Endodermal cell (in vitro differentiated cells): ENCODE results near the gene EHD2. TPM values are rescaled to one million over a fixed set of nuclear protein-coding genes. Genes with fewer than 3 reads are reported as not detected.

Experiments used
- DNase-seq: peaks from one replicate; pipeline ENCODE4 v3.0.0-alpha.2; 2017
- H3K27ac ChIP-seq: 2 replicates; pipeline ENCODE4 v1.5.1; 2013; ENCODE audit warnings: mild to moderate bottlenecking, low read depth, low read length, moderate library complexity
- H3K27me3 ChIP-seq: 2 replicates; pipeline ENCODE4 v1.6.1; 2013; ENCODE audit warnings: mild to moderate bottlenecking, low read length, moderate library complexity; ENCODE audit not compliant: insufficient read depth, control insufficient read depth, poor library complexity, severe bottlenecking
- H3K36me3 ChIP-seq: 2 replicates; pipeline ENCODE4 v1.7.0; 2013; ENCODE audit warnings: mild to moderate bottlenecking, low read length, moderate library complexity; ENCODE audit not compliant: control insufficient read depth, insufficient read depth
- H3K4me1 ChIP-seq: one replicate; pipeline ENCODE4 v1.7.0; 2013; ENCODE audit warnings: low read length; ENCODE audit not compliant: control insufficient read depth, insufficient read depth
- H3K4me3 ChIP-seq: 2 replicates; pipeline ENCODE4 v1.5.1; 2013; ENCODE audit warnings: mild to moderate bottlenecking, low read length, moderate library complexity
- H3K9ac ChIP-seq: 2 replicates; pipeline ENCODE4 v1.6.1; 2013; ENCODE audit warnings: mild to moderate bottlenecking, low read length, moderate library complexity; ENCODE audit not compliant: poor library complexity, severe bottlenecking; ENCODE audit errors: extremely low read depth
- H3K9me3 ChIP-seq: 2 replicates; pipeline ENCODE4 v1.6.1; 2013; ENCODE audit warnings: mild to moderate bottlenecking, low read length, moderate library complexity; ENCODE audit not compliant: control insufficient read depth
- H3K27ac Mint-ChIP-seq: 2 replicates; pipeline ENCODE4 v1.8.0; 2020; ENCODE audit warnings: mixed read lengths
- H3K27me3 Mint-ChIP-seq: 2 replicates; pipeline ENCODE4 v1.8.0; 2021; ENCODE audit warnings: mild to moderate bottlenecking, mixed read lengths; ENCODE audit not compliant: insufficient read depth
- H3K36me3 Mint-ChIP-seq: 2 replicates; pipeline ENCODE4 v1.8.0; 2020; ENCODE audit warnings: low read depth, mixed read lengths
- H3K4me1 Mint-ChIP-seq: 2 replicates; pipeline ENCODE4 v1.8.0; 2020; ENCODE audit warnings: mixed read lengths
- H3K4me3 Mint-ChIP-seq: 2 replicates; pipeline ENCODE4 v1.8.0; 2020; ENCODE audit warnings: mild to moderate bottlenecking, moderate library complexity, mixed read lengths
- H3K9me3 Mint-ChIP-seq: 2 replicates; pipeline ENCODE4 v1.8.0; 2020; ENCODE audit warnings: mild to moderate bottlenecking, mixed read lengths
- CTCF ChIP-seq: fragments of 200-600 bp; sonication (generic); conservative IDR thresholded peaks from 2 replicates; pipeline ENCODE4 v1.5.0; 2021; ENCODE audit warnings: antibody characterized with exemption, mild to moderate bottlenecking
- WGBS, 2 experiments: methylation state at CpG; one replicate each; pipeline versions ENCODE4 v1.1.5 to v1.1.7; 2013; ENCODE audit warnings: missing lambda C conversion rate in 2 of 2, mixed read lengths in 1 of 2; ENCODE audit not compliant: insufficient coverage in 1 of 2, insufficient read length in 1 of 2; 5-methylcytosine and 5-hydroxymethylcytosine counted together
- total RNA-seq, 2 donors: library from RNA; stranded (reverse); fragmentation: NEBNext Ultra II Directional in 1 of 2; extraction: Animal tissue kit (Norgen Biotek cat#: 25700) in 1 of 2; gene quantifications; 2 replicates in 1 of 2; 3 replicates in 1 of 2; pipeline ENCODE4 v1.2.1, GENCODE V29; 2021

Gene EHD2
- total RNA-seq, 2 donors from 2014 or later, result 5.5 to 8.4 TPM

GRCh38 chr19:47720669-47721422 lies 7.6 kb downstream of the EHD2 start:
- H3K27me3 ChIP-seq, result no peaks in the 10 kb centered on the region
- no peaks in the 10 kb centered on the region for H3K9me3 ChIP-seq
- no peak for TF ChIP-seq CTCF
- peaks cover 3% of the 10 kb centered on the region for H3K4me1 Mint-ChIP-seq
- H3K27ac Mint-ChIP-seq, result no peak overlapping the region
- no peak overlapping the region for H3K4me3 ChIP-seq
- H3K4me3 Mint-ChIP-seq, result no peak overlapping the region
- no peaks in the 10 kb centered on the region for H3K4me1 ChIP-seq
- H3K9me3 Mint-ChIP-seq, result peaks cover 2% of the 10 kb centered on the region
- no peak overlapping the region for H3K9ac ChIP-seq
- no peaks in the 10 kb centered on the region for H3K36me3 Mint-ChIP-seq
- H3K27me3 Mint-ChIP-seq, result peaks cover 1% of the 10 kb centered on the region
- H3K36me3 ChIP-seq, result no peaks in the 10 kb centered on the region
- WGBS, 2 experiments, result 94 to 98% methylated on average over 7 to 14 of the region's 14 CpGs
- H3K27ac ChIP-seq, result no peak overlapping the region
- no peak for DNase-seq

DNA sequence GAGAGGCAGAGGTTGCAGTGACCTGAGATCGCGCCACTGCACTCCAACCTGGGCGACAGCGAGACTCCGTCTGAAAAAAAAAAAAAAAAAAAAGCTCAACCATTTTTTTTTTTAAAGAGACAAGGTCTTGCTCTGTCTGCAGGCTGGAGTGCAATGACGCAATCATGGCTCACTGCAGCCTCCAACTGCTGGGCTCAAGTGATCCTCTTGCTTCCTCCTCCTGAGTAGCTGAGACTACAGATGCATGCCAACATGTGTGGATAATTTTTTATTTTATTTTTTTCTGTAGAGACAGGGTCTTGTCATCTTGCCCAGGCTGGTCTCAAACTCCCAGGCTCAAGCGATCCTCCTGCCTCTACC lies 10.3 kb downstream of the EHD2 start:
- Mint-ChIP-seq H3K27me3 (peaks cover 3% of the 10 kb centered on the region), H3K4me3 (no peak overlapping the region), H3K9me3 (no peaks in the 10 kb centered on the region), H3K4me1 (peaks cover 3% of the 10 kb centered on the region), H3K36me3 (peaks cover 1% of the 10 kb centered on the region), H3K27ac (no peak overlapping the region)
- WGBS, 2 experiments, result 44 to 67% methylated on average over 5 to 7 of the region's 7 CpGs
- Histone ChIP-seq H3K9ac (no peak overlapping the region), H3K4me1 (no peaks in the 10 kb centered on the region), H3K27ac (no peak overlapping the region), H3K4me3 (no peak overlapping the region), H3K36me3 (no peaks in the 10 kb centered on the region), H3K27me3 (no peaks in the 10 kb centered on the region), H3K9me3 (no peaks in the 10 kb centered on the region)
- DNase-seq, result no peak
- TF ChIP-seq CTCF, result no peak

- Histone ChIP-seq H3K27me3 (no peaks in the 10 kb centered on the region), H3K9ac (no peak overlapping the region), H3K27ac (no peak overlapping the region), H3K4me3 (no peak overlapping the region), H3K4me1 (no peaks in the 10 kb centered on the region), H3K9me3 (no peaks in the 10 kb centered on the region), H3K36me3 (no peaks in the 10 kb centered on the region)
- Mint-ChIP-seq H3K27ac (no peak overlapping the region), H3K4me3 (no peak overlapping the region), H3K27me3 (peaks cover 4% of the 10 kb centered on the region), H3K4me1 (peaks cover 9% of the 10 kb centered on the region), H3K9me3 (no peaks in the 10 kb centered on the region), H3K36me3 (peaks cover 1% of the 10 kb centered on the region)
- no peak for TF ChIP-seq CTCF
- 96 to 98% methylated on average over 33 to 48 of the region's 48 CpGs for WGBS, 2 experiments
- DNase-seq, result no peak
These were observed 12.7 kb downstream of the EHD2 start for GRCh38 chr19:47725759-47726401.
